GM12891 (cell line): ENCODE measurements around the gene NMT1.

Source experiments
- POLR2A ChIP-seq: IDR thresholded peaks from 2 replicates; pipeline ENCODE4 v1.6.1; 2011; ENCODE audit warnings: low read depth, low read length, control low read depth
- POLR2AphosphoS5 ChIP-seq: IDR thresholded peaks from 2 replicates; pipeline ENCODE4 v1.6.1; 2011; ENCODE audit warnings: low read depth, low read length, control low read depth

- TF ChIP-seq POLR2AphosphoS5, result no peak
- TF ChIP-seq POLR2A, result no peak
Observed at GRCh38 chr17:45131616-45132319, 70.7 kb downstream of the NMT1 start.
